ENCODE data around the gene NUP160.
"Not testable (repeated sequence)": the region's sequence is repeated elsewhere in the genome, so short reads cannot be mapped to it uniquely, and the experiment has no call there.

NUP160 gene

DNA sequence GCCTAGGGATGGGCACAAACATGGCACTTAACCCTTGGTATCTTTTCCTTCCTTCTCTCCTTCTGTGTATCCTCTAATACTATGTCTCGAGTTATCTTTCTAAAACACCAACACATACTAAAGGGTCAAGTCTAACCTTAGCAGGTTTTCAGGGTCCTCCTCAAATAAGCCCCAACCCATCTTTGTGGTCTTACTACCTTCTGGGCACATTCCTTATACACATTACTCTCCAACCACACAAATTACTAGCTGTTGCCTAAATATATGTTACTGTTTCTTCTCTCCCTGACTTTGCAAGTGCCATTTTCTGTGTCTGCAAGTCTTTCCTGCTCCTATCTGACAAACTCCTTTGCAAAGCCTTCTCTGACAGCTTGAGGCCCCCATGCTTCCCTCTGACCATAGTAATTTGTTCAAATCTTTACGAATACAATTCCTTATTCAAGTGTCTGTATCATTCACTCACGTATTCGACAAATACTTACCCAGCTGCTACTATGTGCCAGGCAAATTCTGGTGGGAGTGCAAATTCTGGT, 15.8 kb upstream of the NUP160 start:
- DNase-seq (ENCODE audit: low read depth in 3 of 3): no peak

DNA sequence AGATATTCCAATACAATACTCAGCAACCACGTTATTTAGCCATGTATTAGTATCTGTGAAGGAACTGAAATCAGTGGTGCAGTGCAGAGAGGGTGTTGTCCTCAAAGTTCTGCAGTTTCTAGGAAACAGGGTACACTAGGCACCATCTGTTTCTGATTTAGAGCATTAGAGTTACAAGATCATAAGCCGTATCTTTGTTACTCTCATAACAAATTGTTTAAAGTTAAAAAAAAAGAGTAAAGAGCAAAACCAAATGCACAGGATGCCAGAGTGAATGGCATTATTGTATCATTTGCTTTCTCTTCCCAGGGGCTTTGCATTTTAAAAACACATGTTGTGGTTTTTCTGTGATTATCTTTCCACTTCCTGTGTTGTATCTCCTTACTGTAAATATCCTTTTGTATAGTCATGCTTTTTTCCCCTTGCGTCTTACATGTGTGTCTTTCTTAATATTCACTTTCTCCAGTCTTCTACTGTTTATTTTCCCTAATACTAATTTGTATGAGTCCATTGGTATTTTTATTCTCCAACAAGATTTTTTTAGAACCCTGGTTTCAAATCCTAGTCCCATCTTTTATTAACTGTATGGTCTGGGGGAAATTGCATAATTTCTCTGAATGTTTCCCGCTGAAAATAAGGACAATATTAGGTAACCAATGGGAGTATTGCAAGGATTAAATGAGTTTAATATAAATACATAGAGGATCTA, 15.2 kb upstream of the NUP160 start:
- no peak for DNase-seq (ENCODE audit: low read depth in 3 of 3)

GRCh38 chr11:47861728-47862127, 13.6 kb upstream of the NUP160 start:
- no peak for DNase-seq (ENCODE audit: low read depth in 3 of 3)

DNA sequence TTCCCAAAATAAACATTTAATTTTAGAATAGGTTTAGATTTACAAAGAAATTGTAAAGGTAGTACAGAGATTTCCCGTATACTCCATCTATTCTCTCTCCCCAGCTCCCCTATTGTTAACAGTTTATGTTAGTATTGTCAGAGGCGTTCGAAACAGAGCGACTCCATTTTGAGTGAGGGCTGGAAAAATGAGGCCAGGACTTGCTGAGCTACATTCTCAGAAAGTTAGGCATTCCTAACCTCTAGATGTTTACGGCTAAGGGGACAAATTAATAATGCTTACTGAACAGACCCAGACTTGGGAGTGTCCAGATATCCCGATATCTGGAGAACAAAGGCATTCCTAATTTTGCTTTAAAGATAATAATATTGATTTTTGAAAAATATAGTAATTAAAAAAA, 12.4 kb upstream of the NUP160 start:
- DNase-seq (ENCODE audit: low read depth in 3 of 3): no peak

DNA sequence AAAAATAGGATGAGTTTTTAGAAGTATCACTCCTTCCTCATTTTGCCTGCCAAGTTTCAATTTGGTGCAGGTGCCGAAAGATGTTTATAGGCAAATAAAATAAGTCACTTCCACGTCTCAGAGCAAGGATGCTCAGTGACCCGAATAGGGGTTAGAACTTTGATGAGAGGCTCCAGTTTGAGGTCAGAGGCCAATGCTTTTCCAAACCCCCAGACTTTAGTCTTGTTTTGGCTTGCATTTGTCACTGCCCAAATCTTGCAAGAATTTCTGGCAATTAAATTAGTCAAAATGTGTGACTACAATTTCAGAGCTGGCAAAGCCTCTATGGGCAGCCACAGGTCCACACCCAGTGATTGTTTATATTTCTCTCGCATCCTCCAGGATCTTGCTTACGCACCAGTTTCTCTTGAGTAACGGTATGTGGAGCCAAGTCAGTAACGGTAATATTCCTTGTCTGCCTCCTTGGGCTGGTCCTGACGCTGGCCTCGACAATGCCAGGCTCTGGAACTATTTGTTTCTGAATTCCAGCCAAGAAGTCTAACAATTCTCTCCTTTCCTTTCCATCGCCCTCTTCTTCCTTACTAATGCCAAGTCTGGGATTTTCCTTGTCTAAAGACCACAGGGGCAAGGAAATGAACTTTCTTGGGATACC, 9.9 kb upstream of the NUP160 start:
- DNase-seq (ENCODE audit: low read depth in 3 of 3): no peak

GRCh38 chr11:47857485-47857884, 9.3 kb upstream of the NUP160 start:
- DNase-seq (ENCODE audit: low read depth in 3 of 3): no peak

DNA sequence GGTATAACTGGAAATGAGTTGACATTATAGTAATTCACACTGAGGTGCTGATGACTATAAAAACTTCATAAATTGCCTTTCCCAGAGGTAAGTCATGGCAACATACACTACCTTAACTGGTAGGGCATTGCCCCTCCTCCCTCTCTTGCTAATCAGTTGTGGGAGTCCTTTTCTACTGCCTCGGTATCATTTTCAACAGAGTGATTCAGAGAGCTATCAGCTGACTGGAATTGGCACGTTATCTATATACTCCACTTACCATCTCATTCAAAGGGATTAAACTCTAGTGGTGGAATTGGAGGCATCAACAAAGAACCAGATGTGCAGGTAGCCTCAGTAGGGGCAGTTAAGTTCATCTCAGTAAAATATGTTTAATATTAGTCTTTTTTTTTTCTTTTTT, 8.0 kb upstream of the NUP160 start:
- no peak for DNase-seq (ENCODE audit: low read depth in 3 of 3)

DNA sequence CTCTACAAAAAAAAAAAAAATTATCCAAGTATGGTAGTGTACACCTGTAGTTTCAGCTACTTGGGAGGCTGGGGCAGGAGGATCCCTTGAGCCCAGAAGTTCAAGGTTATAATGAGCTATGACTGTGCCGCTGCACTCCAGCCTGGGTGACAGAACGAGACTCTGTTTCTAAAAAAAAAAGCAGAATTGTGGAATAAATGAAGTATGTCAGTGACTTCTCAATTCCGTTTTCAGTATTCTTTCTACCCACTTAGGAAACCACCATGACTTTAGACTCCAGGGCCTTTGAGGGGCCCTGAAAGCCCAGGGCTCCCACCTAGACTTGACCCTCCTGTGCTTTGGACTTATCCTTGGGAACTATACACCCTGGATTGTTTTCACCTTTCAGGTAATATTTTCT, 6.5 kb upstream of the NUP160 start:
- no peak for DNase-seq (ENCODE audit: low read depth in 3 of 3)

DNA sequence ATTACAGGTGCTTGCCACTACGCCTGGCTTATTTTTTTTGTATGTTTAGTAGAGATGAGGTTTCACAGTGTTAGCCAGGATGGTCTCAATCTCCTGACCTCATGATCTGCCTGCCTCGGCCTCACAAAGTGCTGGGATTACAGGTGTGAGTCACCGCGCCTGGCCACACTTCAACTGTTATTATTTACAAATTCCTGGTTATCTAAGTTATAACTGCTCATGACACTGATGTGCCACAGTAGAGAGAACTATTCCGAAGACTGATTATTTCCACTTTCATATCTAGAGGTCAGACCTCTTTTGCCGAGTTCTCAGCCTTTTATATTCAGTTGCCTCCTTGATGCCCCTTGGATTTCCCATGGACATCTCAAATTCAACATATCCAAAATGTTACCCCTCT, 3.9 kb upstream of the NUP160 start:
- no peak for DNase-seq (ENCODE audit: low read depth in 3 of 3)

DNA sequence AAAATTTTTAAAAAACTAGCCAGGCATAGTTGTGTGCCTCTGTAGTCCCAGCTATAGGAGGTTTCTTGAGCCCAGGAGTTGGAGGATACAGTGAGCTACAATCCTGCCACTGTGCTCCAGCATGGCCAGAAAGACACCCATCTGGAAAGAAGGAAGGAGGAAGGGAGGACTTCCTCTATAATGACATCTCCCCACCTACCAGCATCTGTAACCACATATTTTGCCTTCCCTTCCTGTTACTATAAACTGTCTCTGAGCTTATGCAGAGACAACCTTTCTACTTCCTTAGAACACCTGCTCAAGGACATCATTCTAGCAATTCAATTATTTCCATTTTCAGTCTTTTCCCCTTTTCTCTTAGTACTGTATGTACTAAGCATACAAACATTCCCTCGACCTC, 2.2 kb upstream of the NUP160 start:
- no peak for DNase-seq (ENCODE audit: low read depth in 3 of 3)

GRCh38 chr11:47848700-47849155, 578 bp upstream of the NUP160 start:
- no peak for DNase-seq (ENCODE audit: low read depth in 3 of 3)

- DNase-seq (ENCODE audit: low read depth in 3 of 3): no peak
Measured at GRCh38 chr11:47847537-47847891, 636 bp downstream of the NUP160 start.

DNA sequence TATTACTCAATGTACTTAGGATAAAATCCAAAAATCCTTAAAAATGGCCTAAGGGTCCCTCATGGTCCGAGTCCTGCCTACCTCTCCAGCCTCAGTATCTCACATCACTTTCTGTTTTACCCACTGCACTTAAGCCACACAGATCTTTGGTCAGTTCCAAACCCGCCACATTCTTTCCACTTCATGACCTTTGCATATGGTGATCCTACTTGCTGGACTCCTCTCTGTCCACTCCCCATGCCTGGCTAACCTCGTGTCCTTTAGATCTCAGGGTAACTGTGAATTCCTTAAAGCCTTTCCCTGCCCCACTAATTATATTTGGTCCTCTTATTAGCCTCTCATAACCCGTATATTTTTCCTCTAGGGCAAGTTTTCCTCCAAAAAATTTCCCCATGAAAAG, 1.2 kb downstream of the NUP160 start:
- no peak for DNase-seq (ENCODE audit: low read depth in 3 of 3)

GRCh38 chr11:47843361-47844055, 4.6 kb downstream of the NUP160 start:
- DNase-seq (ENCODE audit: low read depth in 3 of 3): no peak

DNA sequence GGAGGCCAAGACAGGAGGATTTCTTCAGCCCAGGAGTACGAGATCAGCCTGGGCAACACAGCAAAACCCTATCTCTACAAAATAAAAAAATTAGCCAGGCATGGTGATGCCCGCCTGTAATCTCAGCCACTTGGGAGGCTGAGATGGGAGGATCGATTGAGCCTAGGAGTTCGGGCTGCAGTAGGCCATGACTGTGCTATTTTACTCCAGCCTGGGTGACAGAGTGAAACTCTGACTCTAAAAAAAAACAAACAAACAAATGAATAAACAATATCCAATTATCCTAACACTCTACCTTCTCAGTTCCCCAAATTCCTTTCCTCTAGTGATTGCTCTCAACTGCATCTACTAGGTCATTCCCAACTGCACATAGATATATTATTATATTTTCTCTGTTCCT, 5.4 kb downstream of the NUP160 start:
- no peak for DNase-seq (ENCODE audit: low read depth in 3 of 3)

GRCh38 chr11:47837929-47838328, 10.2 kb downstream of the NUP160 start:
- no peak for DNase-seq (ENCODE audit: low read depth in 3 of 3)

DNA sequence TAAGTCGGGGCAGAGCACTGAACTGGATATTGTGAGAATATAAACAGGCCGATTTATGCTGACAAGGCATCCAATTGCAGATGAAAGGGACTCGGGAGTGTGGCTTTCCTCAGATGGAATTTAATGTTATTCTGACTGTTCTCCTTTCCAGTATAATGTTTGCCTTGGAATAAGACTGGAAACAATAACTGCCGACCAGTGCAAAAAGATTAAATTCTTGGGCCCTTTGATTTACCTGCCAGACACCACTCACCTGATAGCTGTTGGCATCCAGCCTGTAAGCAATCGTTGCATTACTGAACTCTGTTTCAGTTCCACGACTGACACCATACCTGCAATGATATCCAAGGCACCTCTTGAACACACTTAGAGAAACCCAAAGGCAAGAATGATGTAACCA, 10.9 kb downstream of the NUP160 start:
- no peak for DNase-seq (ENCODE audit: low read depth in 3 of 3)

GRCh38 chr11:47830013-47830412, 18.1 kb downstream of the NUP160 start:
- not testable (repeated sequence) for DNase-seq (ENCODE audit: low read depth in 3 of 3)

GRCh38 chr11:47828284-47828683, 19.9 kb downstream of the NUP160 start:
- DNase-seq (ENCODE audit: low read depth in 3 of 3): no peak

GRCh38 chr11:47822664-47823063, 25.5 kb downstream of the NUP160 start:
- not testable (repeated sequence) for DNase-seq (ENCODE audit: low read depth in 3 of 3)

DNA sequence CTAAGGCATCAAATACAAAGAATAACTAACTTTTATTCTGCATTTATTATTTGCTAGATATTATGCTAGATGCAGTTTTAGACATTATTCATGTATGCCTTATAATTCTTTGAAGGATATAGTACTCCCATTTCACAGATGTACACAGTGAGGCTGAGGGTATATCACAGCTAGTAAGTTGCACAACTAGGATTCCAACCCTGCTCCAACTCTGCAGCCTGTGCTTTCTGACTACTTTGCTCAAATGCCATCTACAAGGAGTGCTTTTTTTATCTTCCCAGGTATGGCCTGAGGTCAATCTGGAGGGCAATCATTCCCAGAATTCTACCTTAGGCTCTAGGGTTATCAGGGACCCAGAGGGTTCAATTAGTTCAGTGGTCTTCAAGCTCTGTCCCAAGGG, 28.4 kb downstream of the NUP160 start:
- no peak for DNase-seq (ENCODE audit: low read depth in 3 of 3)

- DNase-seq (ENCODE audit: low read depth in 3 of 3): no peak
Measured at GRCh38 chr11:47800759-47801158, 47.4 kb downstream of the NUP160 start.

DNA sequence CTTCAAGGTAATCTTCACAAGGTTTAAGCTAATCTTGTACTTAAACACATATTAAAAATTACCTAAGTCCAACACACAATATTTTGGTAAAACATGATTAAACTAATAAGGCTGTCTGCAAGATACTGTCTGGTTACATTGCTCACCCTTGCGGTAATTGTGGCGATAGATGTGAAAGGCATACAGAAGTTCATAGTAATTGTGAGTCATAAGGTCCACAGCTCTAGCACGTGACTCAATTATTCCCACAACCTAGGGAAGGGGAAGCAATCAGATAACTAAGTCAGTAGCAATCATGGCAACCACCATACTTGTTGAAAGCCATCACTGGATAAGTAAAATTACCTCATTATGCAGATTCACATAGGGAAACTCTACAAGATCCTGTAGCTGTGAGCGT, 50.5 kb downstream of the NUP160 start:
- DNase-seq (ENCODE audit: low read depth in 3 of 3): peak in 2 of 3 experiments; percentile 14 to 27

All from stimulated activated CD4-positive, alpha-beta T cell treated with anti-CD3 and anti-CD28 coated beads, TNF-alpha, amount 100 ng/mL, for 4 hours (primary cell).